ENCODE results near the gene FLNC.

FLNC gene

GRCh38 chr7:128879939-128880746 is 49.9 kb downstream of the FLNC start:
- DNase-seq (ENCODE audit: low read depth in 2 of 2): no peak

GRCh38 chr7:128880791-128881457 is 50.7 kb downstream of the FLNC start:
- DNase-seq (ENCODE audit: low read depth in 2 of 2): no peak

GRCh38 chr7:128881458-128882125 is 51.4 kb downstream of the FLNC start:
- no peak for DNase-seq (ENCODE audit: low read depth in 2 of 2)

GRCh38 chr7:128882134-128882533 is 51.9 kb downstream of the FLNC start:
- DNase-seq (ENCODE audit: low read depth in 2 of 2): no peak

GRCh38 chr7:128883622-128884448 is 53.6 kb downstream of the FLNC start:
- peak; percentile 68 to 78 for DNase-seq (ENCODE audit: low read depth in 2 of 2)

- no peak for DNase-seq (ENCODE audit: low read depth in 2 of 2)
These were observed 54.6 kb downstream of the FLNC start for GRCh38 chr7:128884561-128885369.

- DNase-seq (ENCODE audit: low read depth in 2 of 2): no peak
These were observed 55.4 kb downstream of the FLNC start for GRCh38 chr7:128885370-128886187.

GRCh38 chr7:128886391-128887168 is 56.4 kb downstream of the FLNC start:
- DNase-seq (ENCODE audit: low read depth in 2 of 2): no peak

- DNase-seq (ENCODE audit: low read depth in 2 of 2): no peak
These were observed 57.2 kb downstream of the FLNC start for GRCh38 chr7:128887169-128888038.

- DNase-seq (ENCODE audit: low read depth in 2 of 2): no peak
These were observed 58.0 kb downstream of the FLNC start for GRCh38 chr7:128888039-128888755.

- no peak for DNase-seq (ENCODE audit: low read depth in 2 of 2)
These were observed 58.5 kb downstream of the FLNC start for GRCh38 chr7:128888756-128889095.

GRCh38 chr7:128889121-128889520 is 58.9 kb downstream of the FLNC start:
- no peak for DNase-seq (ENCODE audit: low read depth in 2 of 2)

GRCh38 chr7:128890306-128891109 is 60.3 kb downstream of the FLNC start:
- no peak for DNase-seq (ENCODE audit: low read depth in 2 of 2)

- no peak for DNase-seq (ENCODE audit: low read depth in 2 of 2)
These were observed 61.1 kb downstream of the FLNC start for GRCh38 chr7:128891110-128891941.

- no peak for DNase-seq (ENCODE audit: low read depth in 2 of 2)
These were observed 61.7 kb downstream of the FLNC start for GRCh38 chr7:128891942-128892269.
